MM.1S (cell line): ENCODE measurements around the gene HECW1.

Experiments used
- DNase-seq: peaks from one replicate; pipeline ENCODE4 v3.0.0-alpha.2; 2015
- H2AFZ ChIP-seq: fragments of 300-600 bp; sonication (generic); 2 replicates; pipeline ENCODE4 v1.6.0; 2016; ENCODE audit warnings: antibody characterized with exemption, low read length
- H3F3A ChIP-seq: fragments of 300-600 bp; sonication (generic); 2 replicates; pipeline ENCODE4 v1.6.1; 2016; ENCODE audit warnings: mild to moderate bottlenecking, antibody characterized with exemption, low read length, moderate library complexity, mixed read lengths; ENCODE audit not compliant: insufficient read depth
- H3K27ac ChIP-seq: fragments of 300-600 bp; sonication (generic); 2 replicates; pipeline ENCODE4 v1.5.1; 2016; ENCODE audit warnings: mild to moderate bottlenecking, low read length
- H3K27me3 ChIP-seq: fragments of 300-600 bp; sonication (generic); replicated peaks from 2 replicates; pipeline ENCODE4 v1.6.0; 2016; ENCODE audit warnings: low read length; ENCODE audit not compliant: insufficient read depth
- H3K36me3 ChIP-seq: fragments of 300-600 bp; sonication (generic); replicated peaks from 2 replicates; pipeline ENCODE4 v1.6.1; 2016; ENCODE audit warnings: mild to moderate bottlenecking, low read length, mixed read lengths; ENCODE audit not compliant: insufficient read depth
- H3K4me1 ChIP-seq: fragments of 300-600 bp; sonication (generic); 2 replicates; pipeline ENCODE4 v1.6.1; 2016; ENCODE audit warnings: low read length, mixed read lengths
- H3K4me2 ChIP-seq: fragments of 300-600 bp; sonication (generic); 2 replicates; pipeline ENCODE4 v1.6.0; 2016; ENCODE audit warnings: low read depth, low read length
- H3K4me3 ChIP-seq: fragments of 300-600 bp; sonication (generic); 2 replicates; pipeline ENCODE4 v1.5.1; 2016; ENCODE audit warnings: low read length, mixed read lengths
- H3K79me2 ChIP-seq: fragments of 300-600 bp; sonication (generic); 2 replicates; pipeline ENCODE4 v1.6.1; 2016; ENCODE audit warnings: mixed run types, low read length, mixed read lengths
- H3K9ac ChIP-seq: fragments of 300-600 bp; sonication (generic); 2 replicates; pipeline ENCODE4 v1.6.1; 2016; ENCODE audit warnings: low read length, mixed read lengths
- H3K9me2 ChIP-seq: fragments of 300-600 bp; sonication (generic); replicated peaks from 2 replicates; pipeline ENCODE4 v1.6.1; 2016; ENCODE audit warnings: mild to moderate bottlenecking, low read length, mixed read lengths; ENCODE audit not compliant: insufficient read depth
- H3K9me3 ChIP-seq: fragments of 300-600 bp; sonication (generic); replicated peaks from 2 replicates; pipeline ENCODE4 v1.6.1; 2016; ENCODE audit warnings: mild to moderate bottlenecking, low read length, mixed read lengths; ENCODE audit not compliant: insufficient read depth
- H4K20me1 ChIP-seq: fragments of 300-600 bp; sonication (generic); 2 replicates; pipeline ENCODE4 v1.6.1; 2016; ENCODE audit warnings: mild to moderate bottlenecking, low read length, moderate library complexity, mixed read lengths; ENCODE audit not compliant: insufficient read depth
- CTCF ChIP-seq: fragments of 300-600 bp; sonication (generic); IDR thresholded peaks from 2 replicates; pipeline ENCODE4 v1.5.1; 2016; ENCODE audit warnings: antibody characterized with exemption, low read length, mixed read lengths
- EZH2 ChIP-seq: fragments of 300-600 bp; sonication (generic); optimal IDR thresholded peaks from 2 replicates; pipeline ENCODE3; 2017; ENCODE audit warnings: low read depth, mild to moderate bottlenecking, antibody characterized with exemption, low read length, mixed read lengths
- EZH2phosphoT487 ChIP-seq: fragments of 300-600 bp; sonication (generic); IDR thresholded peaks from 2 replicates; pipeline ENCODE4 v1.6.1; 2018; ENCODE audit warnings: antibody characterized with exemption, low read length

The HECW1 gene

GRCh38 chr7:43501870-43502269 lies 389.4 kb downstream of the HECW1 start:
- no peak for DNase-seq
- no peaks in the 10 kb centered on the region for H3K4me1 ChIP-seq

DNA sequence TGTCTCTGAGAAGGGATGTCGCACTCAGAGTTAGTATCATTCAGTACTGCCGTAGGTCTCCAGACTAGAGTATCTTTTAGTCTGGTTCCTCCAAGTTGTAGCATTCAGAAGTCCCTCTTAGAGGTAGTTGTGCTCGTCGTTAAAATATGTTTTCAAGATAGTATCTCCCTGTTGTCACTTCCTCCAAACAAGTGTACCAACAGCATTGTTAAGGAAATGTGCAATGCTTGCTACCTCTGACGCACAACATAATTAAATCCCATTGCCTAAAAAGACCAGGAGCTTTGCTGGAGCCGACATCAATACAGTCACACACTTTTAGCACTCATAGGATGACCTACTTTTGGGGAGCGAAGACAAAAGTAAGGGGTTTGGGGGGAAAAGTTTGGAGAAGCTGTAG lies 390.5 kb downstream of the HECW1 start:
- no peak for TF ChIP-seq EZH2
- TF ChIP-seq CTCF = no peak
- TF ChIP-seq EZH2phosphoT487 = no peak
- Histone ChIP-seq H3K79me2 (no peaks in the 10 kb centered on the region), H3K27me3 (no peaks in the 10 kb centered on the region), H3K4me3 (no peak overlapping the region), H3K27ac (no peak overlapping the region), H4K20me1 (no peaks in the 10 kb centered on the region), H3K9me2 (no peaks in the 10 kb centered on the region), H3K9ac (no peak overlapping the region), H3K9me3 (no peaks in the 10 kb centered on the region), H3K4me1 (no peaks in the 10 kb centered on the region), H3F3A (no peaks in the 10 kb centered on the region), H3K36me3 (no peaks in the 10 kb centered on the region), H2AFZ (no peak overlapping the region), H3K4me2 (no peak overlapping the region)
- DNase-seq = no peak

More at GRCh38 chr7:43501870-43502269, 389.4 kb downstream of the HECW1 start:
- Histone ChIP-seq H3K4me2 (no peak overlapping the region), H3F3A (no peaks in the 10 kb centered on the region), H2AFZ (no peak overlapping the region), H3K27me3 (no peaks in the 10 kb centered on the region), H3K79me2 (no peaks in the 10 kb centered on the region), H4K20me1 (no peaks in the 10 kb centered on the region), H3K9ac (no peak overlapping the region), H3K27ac (no peak overlapping the region), H3K36me3 (no peaks in the 10 kb centered on the region), H3K9me2 (no peaks in the 10 kb centered on the region), H3K9me3 (no peaks in the 10 kb centered on the region), H3K4me3 (no peak overlapping the region)
- no peak for TF ChIP-seq EZH2phosphoT487
- no peak for TF ChIP-seq CTCF
- TF ChIP-seq EZH2 = no peak

GRCh38 chr7:43505412-43505811 lies 393.0 kb downstream of the HECW1 start:
- Histone ChIP-seq H3K9me2 (no peaks in the 10 kb centered on the region), H3K9ac (no peak overlapping the region), H3K4me1 (no peaks in the 10 kb centered on the region), H3K4me2 (no peak overlapping the region), H3F3A (no peaks in the 10 kb centered on the region), H3K9me3 (no peaks in the 10 kb centered on the region), H3K4me3 (no peak overlapping the region), H3K27me3 (no peaks in the 10 kb centered on the region), H4K20me1 (no peaks in the 10 kb centered on the region), H2AFZ (no peak overlapping the region), H3K27ac (no peak overlapping the region), H3K79me2 (no peaks in the 10 kb centered on the region), H3K36me3 (no peaks in the 10 kb centered on the region)
- TF ChIP-seq EZH2phosphoT487 (no peak), EZH2 (no peak), CTCF (no peak)
- no peak for DNase-seq
